H1 (cell line): ENCODE data around the gene MROH7. TPM values are rescaled to one million over a fixed set of nuclear protein-coding genes. Genes with fewer than 3 reads are reported as not detected.

Experiments used
- ATF3 ChIP-seq: IDR thresholded peaks from 2 replicates; pipeline ENCODE4 v1.6.1; 2011; ENCODE audit warnings: low read depth, mild to moderate bottlenecking, low read length; ENCODE audit not compliant: insufficient read depth
- CHD7 ChIP-seq: fragments of 300-600 bp; sonication (generic); IDR thresholded peaks from 2 replicates; pipeline ENCODE4 v1.7.1; 2012; ENCODE audit warnings: low read length, moderate library complexity, mild to moderate bottlenecking, inconsistent platforms; ENCODE audit not compliant: insufficient replicate concordance
- polyA plus RNA-seq, 7 experiments: library from polyadenylated mRNA; depleted of rRNA in 3 of 7; stranded (reverse) in 5 of 7; unstranded in 2 of 7; fragments of >200 nt in 5 of 7; fragments of 200-250 nt in 2 of 7; gene quantifications; 1 replicate in 5 of 7; 2 replicates in 1 of 7; 4 replicates in 1 of 7; pipeline versions ENCODE4 v1.2.1 to v1.2.3, GENCODE V29; 2011 to 2013; ENCODE audit warnings: missing spikeins in 2 of 7, mixed read lengths in 2 of 7
- total RNA-seq: library from RNA; stranded (reverse); fragmentation: NEBNext Ultra II Directional; extraction: Animal tissue kit (Norgen Biotek cat#: 25700); gene quantifications from 2 replicates; pipeline ENCODE4 v1.2.1, GENCODE V29; 2021

MROH7 gene
- total and polyA plus RNA-seq, 2 of the 8 experiments (the other 6 are each of a cell fraction or from before 2014, with no cell fraction given): 0.07 to 0.20 TPM

GRCh38 chr1:54599211-54599823, 42.3 kb upstream of the MROH7 start (continued):
- TF ChIP-seq CHD7 (no peak), ATF3 (no peak)
